HCT116 (cell line): ENCODE data around the gene URI1. TPM values are rescaled to one million over a fixed set of nuclear protein-coding genes. Genes with fewer than 3 reads are reported as not detected.

Source experiments
- CEBPB ChIP-seq: IDR thresholded peaks from 2 replicates; pipeline ENCODE4 v1.6.1; 2012; ENCODE audit warnings: low read depth
- EZH2phosphoT487 ChIP-seq: fragments of 200-600 bp; IDR thresholded peaks from 2 replicates; pipeline ENCODE4 v1.6.1; 2018; ENCODE audit warnings: antibody characterized with exemption, borderline replicate concordance
- POLR2AphosphoS5 ChIP-seq: IDR thresholded peaks from 2 replicates; pipeline ENCODE4 v1.6.1; 2011; ENCODE audit warnings: mild to moderate bottlenecking, low read depth, low read length, moderate library complexity
- RAD21 ChIP-seq: IDR thresholded peaks from 2 replicates; pipeline ENCODE4 v1.6.1; 2012; ENCODE audit warnings: low read depth, mild to moderate bottlenecking
- TCF7L2 ChIP-seq: IDR thresholded peaks from 2 replicates; pipeline ENCODE4 v1.7.0; 2011; ENCODE audit warnings: borderline replicate concordance, inconsistent platforms; ENCODE audit not compliant: insufficient read depth, insufficient read length; ENCODE audit errors: extremely low read depth
- ZFX ChIP-seq: fragments of 450-650 bp; IDR thresholded peaks from 2 replicates; pipeline ENCODE4 v1.6.1; 2017
- total RNA-seq: library from RNA; stranded (reverse); gene quantifications from one replicate; pipeline ENCODE4 v1.2.1, GENCODE V29; 2021; ENCODE audit not compliant: unreplicated experiment
- TF ChIP-seq, protein P1 (sequence below): IDR thresholded peaks from 2 replicates; pipeline ENCODE4 v1.6.1; 2012
- TF ChIP-seq, protein P2 (sequence below): IDR thresholded peaks from 2 replicates; pipeline ENCODE4 v1.6.1; 2012; ENCODE audit warnings: low read depth

The URI1 gene
- total RNA-seq, 1 experiment from 2014 or later = 51.4 TPM

DNA sequence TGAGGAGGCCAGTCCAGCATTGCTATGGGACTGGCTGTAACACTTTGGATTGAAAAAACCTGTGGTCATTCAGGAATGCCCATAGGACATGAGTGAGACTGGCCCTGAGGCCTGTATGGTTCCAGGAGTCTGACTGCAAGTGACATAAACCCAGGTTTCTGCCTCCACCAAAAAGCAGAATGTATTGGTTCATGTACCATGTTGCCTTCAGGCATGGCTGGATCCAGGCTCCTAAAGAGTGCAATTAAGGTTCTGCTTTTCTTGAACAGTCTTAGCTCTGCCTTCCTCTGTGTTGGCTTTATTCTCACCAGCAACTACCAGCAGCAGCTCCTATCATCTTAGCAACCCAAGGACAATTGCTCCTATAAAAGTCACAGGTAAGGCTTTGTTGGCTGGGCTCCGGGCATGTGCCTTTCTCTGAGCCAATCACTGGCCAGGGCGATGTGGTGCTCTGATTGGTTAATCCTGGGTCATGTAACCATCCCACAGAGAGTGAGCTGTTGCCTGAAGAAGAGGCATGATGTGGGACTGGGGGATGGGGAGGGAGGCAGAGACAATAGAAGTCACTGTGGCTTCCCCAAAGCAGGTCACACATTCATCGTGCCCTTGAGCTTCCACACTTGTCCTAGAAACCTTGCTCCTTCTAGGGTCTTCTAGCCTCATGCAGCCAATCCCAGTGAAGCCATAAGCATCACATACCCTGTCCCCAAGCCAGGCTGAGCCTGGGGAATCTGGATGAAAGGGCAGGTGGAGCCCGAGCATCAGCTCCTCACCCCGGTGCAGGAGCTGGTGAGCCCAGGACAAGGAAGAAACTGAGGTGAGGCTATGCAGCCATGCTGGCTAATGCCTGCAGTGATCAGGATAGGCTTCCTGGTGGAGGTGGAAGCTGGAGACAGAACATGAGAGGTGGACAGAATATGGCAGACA, 123.9 kb downstream of the URI1 start (continued):
- TF ChIP-seq, protein P1, sequence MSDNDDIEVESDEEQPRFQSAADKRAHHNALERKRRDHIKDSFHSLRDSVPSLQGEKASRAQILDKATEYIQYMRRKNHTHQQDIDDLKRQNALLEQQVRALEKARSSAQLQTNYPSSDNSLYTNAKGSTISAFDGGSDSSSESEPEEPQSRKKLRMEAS = no peak
- TF ChIP-seq RAD21 (no peak), CEBPB (no peak), POLR2AphosphoS5 (no peak), ZFX (no peak), TCF7L2 (no peak), EZH2phosphoT487 (no peak)
- TF ChIP-seq, protein P2, sequence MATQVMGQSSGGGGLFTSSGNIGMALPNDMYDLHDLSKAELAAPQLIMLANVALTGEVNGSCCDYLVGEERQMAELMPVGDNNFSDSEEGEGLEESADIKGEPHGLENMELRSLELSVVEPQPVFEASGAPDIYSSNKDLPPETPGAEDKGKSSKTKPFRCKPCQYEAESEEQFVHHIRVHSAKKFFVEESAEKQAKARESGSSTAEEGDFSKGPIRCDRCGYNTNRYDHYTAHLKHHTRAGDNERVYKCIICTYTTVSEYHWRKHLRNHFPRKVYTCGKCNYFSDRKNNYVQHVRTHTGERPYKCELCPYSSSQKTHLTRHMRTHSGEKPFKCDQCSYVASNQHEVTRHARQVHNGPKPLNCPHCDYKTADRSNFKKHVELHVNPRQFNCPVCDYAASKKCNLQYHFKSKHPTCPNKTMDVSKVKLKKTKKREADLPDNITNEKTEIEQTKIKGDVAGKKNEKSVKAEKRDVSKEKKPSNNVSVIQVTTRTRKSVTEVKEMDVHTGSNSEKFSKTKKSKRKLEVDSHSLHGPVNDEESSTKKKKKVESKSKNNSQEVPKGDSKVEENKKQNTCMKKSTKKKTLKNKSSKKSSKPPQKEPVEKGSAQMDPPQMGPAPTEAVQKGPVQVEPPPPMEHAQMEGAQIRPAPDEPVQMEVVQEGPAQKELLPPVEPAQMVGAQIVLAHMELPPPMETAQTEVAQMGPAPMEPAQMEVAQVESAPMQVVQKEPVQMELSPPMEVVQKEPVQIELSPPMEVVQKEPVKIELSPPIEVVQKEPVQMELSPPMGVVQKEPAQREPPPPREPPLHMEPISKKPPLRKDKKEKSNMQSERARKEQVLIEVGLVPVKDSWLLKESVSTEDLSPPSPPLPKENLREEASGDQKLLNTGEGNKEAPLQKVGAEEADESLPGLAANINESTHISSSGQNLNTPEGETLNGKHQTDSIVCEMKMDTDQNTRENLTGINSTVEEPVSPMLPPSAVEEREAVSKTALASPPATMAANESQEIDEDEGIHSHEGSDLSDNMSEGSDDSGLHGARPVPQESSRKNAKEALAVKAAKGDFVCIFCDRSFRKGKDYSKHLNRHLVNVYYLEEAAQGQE = no peak

Other genes starting within 250 kb of the URI1 start
- 10.0 TPM for gene C19orf12, start 227.0 kb upstream of the URI1 start, total RNA-seq
- gene CCNE1, start 130.2 kb upstream of the URI1 start, total RNA-seq = 29.3 TPM